OCI-LY3 (cell line): ENCODE data around the gene SPAG8.

Experiments
- CTCF ChIP-seq: fragments of 200-600, 300-600 bp; sonication (generic); IDR thresholded peaks from 2 replicates; pipeline ENCODE4 v1.5.1; 2014; ENCODE audit warnings: antibody characterized with exemption, low read length, low read depth
- EZH2phosphoT487 ChIP-seq: fragments of 200-600 bp; shearing (Covaris generic); IDR thresholded peaks from 2 replicates; pipeline ENCODE4 v1.6.1; 2018; ENCODE audit warnings: antibody characterized with exemption, mixed run types, low read depth

- no peak for TF ChIP-seq CTCF
- TF ChIP-seq EZH2phosphoT487, result no peak
Observed at GRCh38 chr9:35814841-35815543, 2.9 kb upstream of the SPAG8 start, which contains the start of gene HINT2.
